ENCODE results near the gene NAB1.
"Not testable (repeated sequence)": the region's sequence is repeated elsewhere in the genome, so short reads cannot be mapped to it uniquely, and the experiment has no call there.

Gene NAB1

DNA sequence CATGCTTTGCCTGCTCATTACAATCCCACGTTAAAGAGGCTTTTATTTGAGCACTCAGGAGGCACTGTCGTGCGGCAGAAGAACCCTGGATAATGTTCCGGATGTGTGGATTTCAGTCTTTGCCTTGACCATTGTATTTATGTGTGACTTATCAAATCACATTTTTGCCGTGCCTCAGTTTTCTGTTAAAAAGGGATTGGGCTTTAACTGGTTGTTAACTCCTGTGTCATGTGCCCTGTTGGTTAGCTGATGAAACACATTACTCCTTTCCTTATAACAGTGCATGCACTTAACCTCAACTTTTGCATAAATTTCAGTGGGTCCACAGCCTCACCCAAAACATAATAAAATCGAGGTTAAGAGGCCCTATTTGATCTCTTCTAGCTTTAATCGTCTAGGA, 52.7 kb downstream of the NAB1 start:
- H3K27ac Mint-ChIP-seq: no peak overlapping the region
- H3K27me3 Mint-ChIP-seq: peaks cover 4% of the 10 kb centered on the region
- no peak overlapping the region for H3K4me3 Mint-ChIP-seq
- H3K4me1 Mint-ChIP-seq (ENCODE audit: low read depth): peaks cover 7% of the 10 kb centered on the region
- H3K9me3 Mint-ChIP-seq: no peaks in the 10 kb centered on the region
- no peaks in the 10 kb centered on the region for H3K36me3 Mint-ChIP-seq (ENCODE audit: low read depth)

DNA sequence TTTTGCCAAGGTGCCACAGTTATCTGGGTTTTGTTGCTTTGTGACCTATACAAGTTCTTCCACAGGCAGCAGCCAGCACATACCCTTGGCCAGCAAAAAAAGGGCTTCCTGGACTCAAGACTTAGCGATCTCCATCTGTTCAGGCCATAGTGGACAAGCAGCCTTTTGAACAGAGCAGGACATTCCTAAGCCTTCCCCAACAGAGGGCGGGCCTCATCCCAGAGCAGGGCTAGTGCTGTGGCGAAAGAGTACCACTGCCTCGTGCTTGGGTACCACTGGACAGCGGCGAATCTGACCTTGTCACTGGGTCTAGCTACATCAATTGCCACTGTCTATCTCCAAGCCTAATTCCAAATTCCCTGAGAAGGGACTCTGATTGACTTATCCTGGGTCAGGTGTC, 56.4 kb downstream of the NAB1 start:
- H3K4me3 Mint-ChIP-seq: no peak overlapping the region

DNA sequence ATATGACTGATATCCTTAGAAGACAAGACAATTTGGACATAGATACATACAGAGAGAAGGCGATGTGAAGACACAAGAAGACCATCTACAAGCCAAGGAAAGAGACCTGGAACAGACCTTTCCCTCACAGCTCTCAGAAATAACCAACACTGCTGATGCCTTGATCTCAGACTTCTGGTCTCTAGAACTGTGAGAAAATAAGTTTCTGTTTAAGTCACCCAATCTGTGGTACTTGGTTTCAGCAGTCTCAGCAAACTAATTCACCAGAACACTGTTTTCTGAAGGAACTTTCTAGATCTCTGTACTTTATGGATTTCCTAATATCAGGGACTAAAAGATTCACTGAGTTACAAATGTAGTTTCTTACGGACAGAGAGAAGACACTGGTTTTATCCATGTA, 58.8 kb downstream of the NAB1 start:
- Mint-ChIP-seq H3K9me3 (peaks cover 4% of the 10 kb centered on the region), H3K36me3 (ENCODE audit: low read depth) (peaks cover 4% of the 10 kb centered on the region)

More for the DNA sequence above, 56.4 kb downstream of the NAB1 start:
- Mint-ChIP-seq H3K4me1 (ENCODE audit: low read depth) (peaks cover 25% of the 10 kb centered on the region), H3K27ac (no peak overlapping the region), H3K27me3 (peaks cover 7% of the 10 kb centered on the region), H3K9me3 (peaks cover 4% of the 10 kb centered on the region), H3K36me3 (ENCODE audit: low read depth) (peaks cover 4% of the 10 kb centered on the region)

DNA sequence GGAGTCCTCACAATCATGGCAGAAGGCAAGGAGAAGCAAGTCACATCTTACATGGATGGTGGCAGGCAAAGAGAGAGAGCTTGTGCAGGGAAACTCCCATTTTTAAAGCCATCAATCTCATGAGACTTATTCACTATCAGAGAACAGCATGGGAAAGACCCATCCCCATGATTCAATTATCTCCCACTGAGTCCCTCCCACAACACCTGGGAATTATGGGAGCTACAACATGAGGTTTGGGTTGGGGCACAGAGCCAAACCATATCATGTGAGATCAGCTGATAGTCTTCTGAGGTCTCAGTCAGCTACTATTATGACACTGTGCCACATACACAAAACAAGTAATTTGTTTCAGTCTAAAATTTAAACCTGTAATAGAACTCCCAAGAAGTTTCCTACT, 59.8 kb downstream of the NAB1 start:
- not testable (repeated sequence) for H3K27ac Mint-ChIP-seq; H3K36me3 Mint-ChIP-seq (ENCODE audit: low read depth); H3K27me3 Mint-ChIP-seq; H3K4me3 Mint-ChIP-seq; H3K9me3 Mint-ChIP-seq
- peaks cover 21% of the 10 kb centered on the region for H3K4me1 Mint-ChIP-seq (ENCODE audit: low read depth)

More for the DNA sequence above, 58.8 kb downstream of the NAB1 start:
- peaks cover 18% of the 10 kb centered on the region for H3K4me1 Mint-ChIP-seq (ENCODE audit: low read depth)
- no peak overlapping the region for H3K27ac Mint-ChIP-seq
- H3K4me3 Mint-ChIP-seq: no peak overlapping the region
- H3K27me3 Mint-ChIP-seq: peaks cover 3% of the 10 kb centered on the region

DNA sequence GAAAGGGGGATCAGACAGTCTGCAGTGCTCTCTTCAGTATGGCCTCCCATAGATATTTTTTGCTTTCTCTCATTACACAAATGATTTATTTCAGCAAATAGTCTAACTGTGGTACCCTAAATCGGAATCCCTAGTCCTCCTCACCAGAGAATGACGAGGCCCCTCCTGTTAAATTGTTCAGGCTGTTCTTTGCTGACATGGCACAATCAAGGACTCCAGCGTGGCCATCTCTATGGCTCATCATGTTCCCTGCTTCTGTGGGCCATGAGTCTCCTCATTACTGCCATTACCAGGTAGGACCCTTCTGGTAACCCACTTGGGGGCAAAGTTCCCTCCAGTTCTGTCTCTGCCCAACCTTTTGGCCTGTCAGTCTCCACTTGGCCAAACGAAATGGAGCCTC, 62.2 kb downstream of the NAB1 start:
- Mint-ChIP-seq H3K27ac (no peak overlapping the region), H3K36me3 (ENCODE audit: low read depth) (peaks cover 4% of the 10 kb centered on the region), H3K27me3 (peaks cover 3% of the 10 kb centered on the region)

DNA sequence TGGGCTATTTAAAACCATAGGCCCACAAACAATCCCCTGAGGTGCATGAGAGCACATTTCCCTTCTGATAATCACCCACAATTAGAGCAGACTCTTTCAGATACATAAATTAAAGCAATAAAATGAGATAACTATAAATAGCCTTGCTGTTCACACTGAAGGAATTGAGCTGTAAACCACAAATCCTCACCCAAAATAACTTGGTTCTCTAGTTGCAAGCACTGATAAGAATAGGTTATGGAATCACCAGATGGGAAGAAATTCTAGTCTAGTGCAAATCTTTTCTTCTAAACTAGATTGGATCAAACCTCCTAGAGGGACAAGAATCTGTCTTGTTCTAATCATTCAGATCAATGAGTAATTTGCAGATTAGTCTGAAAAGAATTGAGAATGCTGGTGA, 64.6 kb downstream of the NAB1 start:
- Mint-ChIP-seq H3K27me3 (peaks cover under 1% of the 10 kb centered on the region), H3K27ac (no peak overlapping the region), H3K4me3 (no peak overlapping the region), H3K9me3 (peaks cover 2% of the 10 kb centered on the region), H3K36me3 (ENCODE audit: low read depth) (peaks cover 1% of the 10 kb centered on the region), H3K4me1 (ENCODE audit: low read depth) (peaks cover 40% of the 10 kb centered on the region)

More for the DNA sequence above, 62.2 kb downstream of the NAB1 start:
- Mint-ChIP-seq H3K4me1 (ENCODE audit: low read depth) (peaks cover 29% of the 10 kb centered on the region), H3K9me3 (peaks cover 4% of the 10 kb centered on the region), H3K4me3 (no peak overlapping the region)

DNA sequence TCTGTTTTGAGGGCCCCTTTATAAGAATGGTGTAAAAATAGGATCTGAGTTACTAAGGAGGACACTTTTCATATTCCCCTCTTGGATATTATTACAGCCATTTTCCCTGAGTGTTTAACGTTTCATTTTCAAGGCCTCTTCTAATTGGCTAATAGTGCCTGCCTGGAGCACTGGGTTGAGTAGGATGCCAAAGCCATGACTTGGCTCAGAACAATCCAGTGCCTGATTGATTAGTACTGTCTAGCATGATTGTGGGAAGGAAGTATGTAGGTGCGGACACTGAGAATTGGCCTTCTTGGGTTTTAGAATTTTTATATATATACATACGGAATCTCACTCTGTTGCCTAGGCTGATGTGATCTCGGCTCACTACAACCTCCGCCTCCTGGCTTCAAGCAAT, 66.1 kb downstream of the NAB1 start:
- Mint-ChIP-seq H3K9me3 (no peaks in the 10 kb centered on the region), H3K4me3 (no peak overlapping the region), H3K27me3 (no peaks in the 10 kb centered on the region), H3K4me1 (ENCODE audit: low read depth) (peaks cover 46% of the 10 kb centered on the region), H3K27ac (no peak overlapping the region), H3K36me3 (ENCODE audit: low read depth) (no peaks in the 10 kb centered on the region)

DNA sequence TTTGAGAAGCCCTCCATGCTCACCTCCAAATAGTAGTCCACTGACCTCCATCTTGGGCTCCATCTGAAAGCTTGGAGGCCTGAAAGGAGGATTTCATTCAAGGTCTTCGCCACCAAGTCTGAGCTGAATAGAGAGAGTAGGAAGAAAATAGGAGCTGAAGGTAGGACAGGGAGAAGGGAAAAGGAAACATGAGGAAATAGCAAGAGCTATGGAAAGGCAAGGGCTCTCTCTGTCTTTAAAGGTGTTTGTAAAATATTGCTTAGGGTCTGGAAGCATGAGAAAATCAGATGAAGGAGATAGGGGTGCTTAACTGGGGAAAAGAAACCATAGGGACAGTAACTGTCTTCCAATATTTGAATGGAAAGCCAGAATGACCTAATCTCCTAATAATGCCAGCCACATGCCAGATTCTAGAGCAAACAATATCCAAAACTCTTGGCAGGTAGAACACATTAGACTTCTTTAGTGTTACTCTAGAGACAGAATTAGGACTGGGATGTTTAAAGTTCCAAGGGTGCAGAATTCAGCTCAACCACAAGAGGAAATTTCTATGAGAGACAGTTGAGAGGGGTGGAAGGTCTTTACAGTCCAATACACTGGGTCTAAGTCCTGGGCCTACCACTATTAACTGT, 67.4 kb downstream of the NAB1 start:
- H3K4me3 Mint-ChIP-seq: no peak overlapping the region
- H3K9me3 Mint-ChIP-seq: no peaks in the 10 kb centered on the region
- no peaks in the 10 kb centered on the region for H3K36me3 Mint-ChIP-seq (ENCODE audit: low read depth)

DNA sequence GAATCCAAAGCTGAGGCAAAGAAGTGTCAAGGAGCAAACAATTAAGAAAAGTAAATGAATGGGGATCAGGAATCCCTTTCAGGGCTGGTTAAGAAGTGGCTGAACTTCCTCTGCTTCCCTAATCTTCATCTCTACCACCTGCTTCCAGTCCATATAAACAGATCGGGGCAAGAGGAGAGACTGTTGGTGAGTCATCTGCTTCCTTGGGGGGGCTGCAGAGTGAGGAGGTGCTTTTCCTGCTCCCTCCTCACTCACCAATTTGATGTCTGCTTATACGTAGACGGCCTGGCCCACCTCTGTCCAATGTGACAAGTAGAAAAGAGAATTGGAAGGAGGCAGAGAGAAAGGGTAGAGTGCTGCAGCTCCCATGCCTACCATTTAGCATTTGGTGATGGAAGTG, 68.4 kb downstream of the NAB1 start:
- Mint-ChIP-seq H3K27me3 (no peaks in the 10 kb centered on the region), H3K36me3 (ENCODE audit: low read depth) (no peaks in the 10 kb centered on the region), H3K9me3 (no peaks in the 10 kb centered on the region), H3K4me3 (no peak overlapping the region), H3K27ac (peak overlapping the region; percentile 92), H3K4me1 (ENCODE audit: low read depth) (peaks cover 67% of the 10 kb centered on the region)

More for the DNA sequence above, 67.4 kb downstream of the NAB1 start:
- Mint-ChIP-seq H3K27ac (no peak overlapping the region), H3K27me3 (no peaks in the 10 kb centered on the region), H3K4me1 (ENCODE audit: low read depth) (peaks cover 57% of the 10 kb centered on the region)

DNA sequence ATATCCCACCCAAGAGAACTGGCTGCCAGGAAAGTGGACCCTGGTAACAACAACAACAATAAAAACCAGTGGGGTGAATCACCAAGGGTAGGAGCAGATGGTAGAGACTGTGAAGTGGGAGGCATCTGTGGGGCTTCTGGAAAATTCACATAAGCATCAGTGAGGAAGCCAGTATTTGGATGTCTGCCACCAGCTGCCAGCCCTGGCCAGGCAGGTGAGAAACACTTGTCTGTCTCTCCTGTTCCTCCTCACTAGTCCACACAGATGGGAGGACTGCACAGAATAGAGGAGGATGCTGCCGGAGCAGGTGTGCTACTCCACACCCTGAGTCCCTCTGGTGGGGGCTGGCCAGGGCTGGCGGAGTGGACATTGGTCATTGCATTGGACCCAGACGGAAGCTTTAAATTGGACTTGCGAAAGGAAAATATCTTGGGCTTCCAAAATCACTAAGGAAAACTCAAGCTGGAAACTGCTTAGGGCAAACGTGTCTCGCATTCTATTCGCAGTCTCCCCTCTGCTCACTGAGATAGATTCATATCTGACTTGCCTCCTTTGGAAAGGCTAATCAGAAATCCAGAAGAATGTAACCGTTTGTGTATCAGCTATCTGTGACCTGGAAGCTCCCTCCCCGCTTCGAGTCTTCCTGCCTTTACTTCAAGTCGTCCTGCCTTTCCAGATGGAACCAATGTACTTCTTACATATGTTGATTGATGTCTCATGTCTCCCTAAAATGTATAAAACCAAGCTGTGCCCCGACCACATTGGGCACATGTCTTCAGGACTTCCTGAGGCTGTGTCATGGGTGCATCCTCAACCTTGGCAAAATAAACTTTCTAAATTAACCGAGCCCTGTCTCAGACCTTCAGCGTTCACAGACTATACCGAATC, 69.1 kb downstream of the NAB1 start:
- Mint-ChIP-seq H3K36me3 (ENCODE audit: low read depth) (no peaks in the 10 kb centered on the region), H3K27ac (peak overlapping the region; percentile 92), H3K27me3 (no peaks in the 10 kb centered on the region), H3K4me3 (peak overlapping the region; percentile 61), H3K9me3 (no peaks in the 10 kb centered on the region), H3K4me1 (ENCODE audit: low read depth) (peaks cover 74% of the 10 kb centered on the region)

DNA sequence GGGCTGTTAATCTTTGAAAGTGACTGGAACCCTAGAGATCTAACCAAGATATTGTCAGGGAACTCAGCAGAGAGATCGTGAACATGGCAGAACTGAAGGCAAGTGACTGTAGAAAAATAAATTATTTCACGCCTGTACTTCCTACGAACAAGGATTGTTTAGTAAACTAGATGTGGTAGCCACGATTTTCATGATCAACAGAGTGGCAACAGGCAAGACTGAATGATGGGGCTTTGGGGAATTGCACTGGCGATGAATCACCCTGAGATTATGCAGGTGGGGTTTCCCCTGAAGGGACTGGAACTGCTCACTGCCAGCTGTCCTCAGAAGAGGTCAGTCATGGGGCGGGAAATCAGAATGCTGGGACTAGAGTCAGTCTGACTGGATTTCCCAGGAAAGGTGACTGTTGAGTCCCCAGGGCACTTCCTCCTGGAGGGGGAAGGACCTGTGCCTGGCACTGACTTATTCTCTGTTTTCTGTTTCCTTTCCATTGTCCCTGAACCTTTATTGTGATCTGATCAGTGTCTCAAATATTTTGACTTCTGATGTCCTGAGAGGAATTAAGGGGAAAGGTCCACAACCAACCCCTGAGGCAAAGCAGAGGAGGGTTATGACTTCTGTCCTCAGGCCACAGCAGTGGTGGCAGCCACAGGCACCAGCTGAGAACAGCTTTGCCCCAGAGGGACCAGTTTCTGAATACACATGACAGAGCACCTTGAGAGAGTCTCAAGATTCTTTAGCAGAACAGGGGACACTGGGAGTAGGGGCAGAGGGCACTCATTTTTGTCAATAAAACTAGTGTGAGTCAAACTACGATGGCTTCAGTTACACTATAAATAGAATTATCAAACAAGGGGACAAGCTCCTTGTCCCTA, 70.0 kb downstream of the NAB1 start:
- Mint-ChIP-seq H3K27me3 (no peaks in the 10 kb centered on the region), H3K4me1 (ENCODE audit: low read depth) (peaks cover 77% of the 10 kb centered on the region), H3K36me3 (ENCODE audit: low read depth) (no peaks in the 10 kb centered on the region), H3K9me3 (no peaks in the 10 kb centered on the region), H3K4me3 (peak overlapping the region; percentile 61), H3K27ac (peak overlapping the region; percentile 92)

DNA sequence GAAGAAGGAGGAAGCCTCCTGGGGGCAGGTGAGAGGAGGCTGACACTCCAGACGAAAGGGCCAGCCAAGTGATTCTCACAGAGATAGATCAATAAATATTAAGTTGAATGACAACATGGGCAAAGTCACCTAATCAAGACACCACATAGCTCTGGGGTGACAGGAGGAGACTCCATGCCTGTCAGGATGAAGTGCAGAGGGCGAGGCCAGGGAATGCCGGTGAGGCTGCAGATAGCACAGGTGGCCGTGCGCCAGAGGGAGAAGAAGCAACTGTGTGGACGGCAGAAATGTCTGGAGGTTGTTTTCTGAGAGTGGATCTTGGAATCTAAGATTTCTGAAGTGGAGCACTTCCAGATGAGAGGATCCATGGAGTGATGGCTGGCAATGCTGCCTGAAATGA, 71.4 kb downstream of the NAB1 start:
- Mint-ChIP-seq H3K4me1 (ENCODE audit: low read depth) (peaks cover 79% of the 10 kb centered on the region), H3K4me3 (no peak overlapping the region), H3K36me3 (ENCODE audit: low read depth) (no peaks in the 10 kb centered on the region), H3K9me3 (no peaks in the 10 kb centered on the region), H3K27ac (peak overlapping the region; percentile 5), H3K27me3 (no peaks in the 10 kb centered on the region)

DNA sequence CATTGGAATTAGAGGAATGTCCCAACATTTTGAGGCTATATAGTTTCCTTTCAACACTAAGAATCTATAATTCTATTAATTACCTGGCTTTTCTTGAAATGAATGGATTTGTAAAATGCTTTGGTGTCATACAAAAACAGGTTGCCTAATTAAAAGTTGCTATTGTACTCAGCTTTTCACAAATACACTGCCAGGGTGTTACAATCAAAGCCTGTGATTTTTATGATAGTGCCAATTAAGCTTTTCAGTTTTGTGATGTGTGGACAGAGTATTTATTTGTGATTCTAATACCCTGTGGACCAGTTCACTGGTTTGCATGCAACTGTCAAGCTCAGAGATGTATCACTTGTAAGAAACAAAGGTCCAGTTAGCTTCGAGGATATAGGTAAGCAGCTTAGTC, 71.8 kb downstream of the NAB1 start:
- no peak overlapping the region for H3K27ac Mint-ChIP-seq
- no peaks in the 10 kb centered on the region for H3K27me3 Mint-ChIP-seq
- H3K9me3 Mint-ChIP-seq: no peaks in the 10 kb centered on the region
- H3K4me1 Mint-ChIP-seq (ENCODE audit: low read depth): peaks cover 83% of the 10 kb centered on the region
- no peaks in the 10 kb centered on the region for H3K36me3 Mint-ChIP-seq (ENCODE audit: low read depth)
- H3K4me3 Mint-ChIP-seq: no peak overlapping the region

DNA sequence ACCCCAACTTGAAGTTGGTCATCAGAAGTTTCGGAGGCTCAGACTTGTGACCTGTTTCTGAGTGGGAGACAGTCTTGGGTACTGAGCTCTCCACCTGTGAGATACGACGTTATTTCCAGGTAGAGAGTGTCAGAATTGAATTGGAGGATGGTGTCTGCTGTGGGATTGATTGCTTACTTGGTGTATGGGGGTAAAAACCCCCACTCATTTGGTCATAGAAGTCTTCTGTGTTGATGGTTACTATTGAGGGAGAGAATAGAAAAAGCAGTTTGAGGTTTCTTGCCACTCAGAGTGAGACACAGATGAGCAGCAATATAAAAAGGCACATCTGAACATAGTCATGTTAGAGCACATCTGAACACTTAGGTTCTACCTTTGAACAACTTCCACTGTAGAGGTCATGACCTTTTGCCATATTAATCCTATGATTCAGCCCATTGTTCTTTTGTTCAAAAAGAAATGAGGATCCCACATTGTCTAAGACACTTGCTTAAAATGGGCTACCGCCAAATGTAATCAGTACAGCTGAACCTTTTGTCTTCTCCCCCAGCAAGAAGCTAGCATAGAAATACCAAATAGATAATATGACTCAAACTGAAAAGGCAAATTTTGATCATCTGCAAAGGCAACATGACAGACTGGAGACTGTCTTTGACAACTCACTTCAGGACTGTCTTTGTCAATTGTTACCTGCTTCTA, 73.3 kb downstream of the NAB1 start:
- Mint-ChIP-seq H3K4me3 (peak overlapping the region; percentile 67), H3K9me3 (no peaks in the 10 kb centered on the region), H3K27me3 (no peaks in the 10 kb centered on the region), H3K4me1 (ENCODE audit: low read depth) (peaks cover 88% of the 10 kb centered on the region), H3K36me3 (ENCODE audit: low read depth) (no peaks in the 10 kb centered on the region), H3K27ac (peak overlapping the region; percentile 99)

All from stimulated activated naive CD8-positive, alpha-beta T cell treated with anti-CD3 and anti-CD28 coated beads, Interleukin-15, Interleukin-2, amounts not matched to agents 100 ng/mL and 50 ng/mL, for 24 hours (primary cell).